H1 (cell line): ENCODE data around the gene TAF12. TPM values are rescaled to one million over a fixed set of nuclear protein-coding genes. Genes with fewer than 3 reads are reported as not detected.
A peak's percentile ranks its signal among the peaks of the same experiment; 100 is the strongest.

Experiments used
- CTCF ChIA-PET: fragments of 300-600 bp; sonication (Branson Sonifier 250); formaldehyde crosslinking; loops from one replicate; lab custom pipeline; 2021; ENCODE audit not compliant: partially characterized antibody; lab: Charles Lee
- POLR2A ChIA-PET: fragments of 300-600 bp; sonication (Branson Sonifier 250); formaldehyde crosslinking; loops from one replicate; lab custom pipeline; 2021; ENCODE audit warnings: inconsistent platforms; ENCODE audit not compliant: partially characterized antibody; lab: Charles Lee
- DNase-seq, 2 experiments: peaks; one replicate each; pipeline versions ENCODE4 v3.0.0 to v3.0.0-alpha.2; 2010 to 2022; ENCODE audit warnings: low spot score in 2 of 2, low read depth in 1 of 2, mixed read lengths in 1 of 2
- FAIRE-seq: peaks from 2 replicates; lab custom pipeline; 2011; peaks lifted over from hg19 to GRCh38; lab: Jason Lieb, UNC
- H2AFZ ChIP-seq: 2 replicates; pipeline ENCODE4 v1.8.1; 2012; ENCODE audit warnings: low read length, inconsistent platforms
- H2AK5ac ChIP-seq: 2 replicates; pipeline ENCODE4 v1.6.1; 2013; ENCODE audit warnings: low read depth, low read length
- H2BK120ac ChIP-seq: replicated peaks from 2 replicates; pipeline ENCODE3; 2013; ENCODE audit warnings: low read depth, low read length, inconsistent platforms
- H2BK12ac ChIP-seq: 2 replicates; pipeline ENCODE4 v1.6.1; 2013; ENCODE audit warnings: low read depth, low read length
- H2BK15ac ChIP-seq: 2 replicates; pipeline ENCODE4 v1.6.1; 2013; ENCODE audit warnings: low read length
- H2BK20ac ChIP-seq: 2 replicates; pipeline ENCODE4 v1.6.1; 2013; ENCODE audit warnings: low read length
- H2BK5ac ChIP-seq: 2 replicates; pipeline ENCODE4 v1.6.1; 2013; ENCODE audit warnings: low read depth, low read length
- H3K14ac ChIP-seq: 2 replicates; pipeline ENCODE4 v1.6.1; 2013; ENCODE audit warnings: inconsistent platforms; ENCODE audit not compliant: insufficient read length
- H3K18ac ChIP-seq: 2 replicates; pipeline ENCODE4 v1.6.1; 2013; ENCODE audit warnings: low read length; ENCODE audit errors: extremely low read depth
- H3K23ac ChIP-seq: 2 replicates; pipeline ENCODE4 v1.6.1; 2013; ENCODE audit warnings: inconsistent platforms; ENCODE audit not compliant: insufficient read length
- H3K23me2 ChIP-seq: 2 replicates; pipeline ENCODE4 v1.6.1; 2013; ENCODE audit warnings: low read depth, low read length
- H3K27ac ChIP-seq: 2 replicates; pipeline ENCODE4 v1.6.1; 2011; ENCODE audit warnings: low read depth, low read length, inconsistent platforms
- H3K27me3 ChIP-seq, 4 experiments: replicated peaks in 1 of 4; 1 replicate in 1 of 4; 2 replicates in 3 of 4; pipeline versions ENCODE4 v1.6.1 to v1.8.1; 2011 to 2013; ENCODE audit warnings: low read length in 3 of 4, mild to moderate bottlenecking in 3 of 4, inconsistent platforms in 2 of 4, mixed read lengths in 2 of 4, moderate library complexity in 1 of 4; ENCODE audit not compliant: control insufficient read depth in 3 of 4, insufficient read depth in 3 of 4; ENCODE audit errors: extremely low read depth in 1 of 4
- H3K36me3 ChIP-seq, 4 experiments: 2 replicates each; pipeline versions ENCODE4 v1.6.1 to v1.8.1; 2011 to 2013; ENCODE audit warnings: mild to moderate bottlenecking in 4 of 4, low read length in 3 of 4, moderate library complexity in 2 of 4, control low read depth in 1 of 4, inconsistent platforms in 1 of 4; ENCODE audit not compliant: insufficient read depth in 4 of 4, control insufficient read depth in 2 of 4
- H3K4ac ChIP-seq: replicated peaks from 2 replicates; pipeline ENCODE3; 2013; ENCODE audit warnings: low read length, low read depth, mixed read lengths, inconsistent platforms; ENCODE audit not compliant: insufficient read length
- H3K4me1 ChIP-seq, 4 experiments: replicated peaks in 1 of 4; 1 replicate in 1 of 4; 2 replicates in 3 of 4; pipeline versions ENCODE4 v1.6.1 to v1.8.1; 2011 to 2013; ENCODE audit warnings: low read length in 3 of 4, inconsistent platforms in 2 of 4, mixed read lengths in 1 of 4; ENCODE audit not compliant: insufficient read depth in 4 of 4, control insufficient read depth in 3 of 4
- H3K4me2 ChIP-seq, 2 experiments: 2 replicates each; pipeline versions ENCODE4 v1.6.1 to v1.8.1; 2011 to 2013; ENCODE audit warnings: low read depth in 2 of 2, low read length in 2 of 2, control low read depth in 1 of 2, inconsistent platforms in 1 of 2, mild to moderate bottlenecking in 1 of 2; ENCODE audit not compliant: insufficient read depth in 1 of 2
- H3K4me3 ChIP-seq, 4 experiments: fragments of 200-600, 300-600 bp in 1 of 4; sonication (generic), shearing (Covaris generic), sonication (Bioruptor Twin) in 1 of 4; 2 replicates each; pipeline versions ENCODE4 v1.5.1 to v1.8.1; 2011 to 2016; ENCODE audit warnings: low read length in 4 of 4, low read depth in 3 of 4, control low read depth in 2 of 4, inconsistent platforms in 2 of 4, mild to moderate bottlenecking in 2 of 4, mixed read lengths in 1 of 4, moderate library complexity in 1 of 4; ENCODE audit not compliant: insufficient read depth in 2 of 4; ENCODE audit errors: extremely low read depth in 1 of 4
- H3K56ac ChIP-seq: replicated peaks from 2 replicates; pipeline ENCODE3; 2013; ENCODE audit warnings: low read depth, mild to moderate bottlenecking, mixed read lengths, low read length, inconsistent platforms; ENCODE audit not compliant: insufficient read length
- H3K79me1 ChIP-seq: 2 replicates; pipeline ENCODE4 v1.6.1; 2013; ENCODE audit warnings: low read depth, low read length, control low read depth
- H3K79me2 ChIP-seq, 2 experiments: 2 replicates each; pipeline versions ENCODE4 v1.6.1 to v1.8.1; 2012 to 2013; ENCODE audit warnings: low read length in 2 of 2, mild to moderate bottlenecking in 2 of 2, inconsistent platforms in 1 of 2; ENCODE audit not compliant: insufficient read depth in 2 of 2, control insufficient read depth in 1 of 2
- H3K9ac ChIP-seq, 4 experiments: replicated peaks in 1 of 4; 1 replicate in 1 of 4; 2 replicates in 3 of 4; pipeline versions ENCODE4 v1.6.1 to v1.8.1; 2011 to 2013; ENCODE audit warnings: low read depth in 3 of 4, low read length in 3 of 4, control low read depth in 2 of 4, mild to moderate bottlenecking in 2 of 4, moderate library complexity in 2 of 4, inconsistent platforms in 1 of 4; ENCODE audit errors: extremely low read depth in 1 of 4
- H3K9me3 ChIP-seq, 2 experiments: 2 replicates each; pipeline versions ENCODE4 v1.6.1 to v1.8.1; 2012 to 2013; ENCODE audit warnings: mild to moderate bottlenecking in 2 of 2, moderate library complexity in 2 of 2, control low read depth in 1 of 2, inconsistent platforms in 1 of 2, low read depth in 1 of 2, low read length in 1 of 2, mixed read lengths in 1 of 2; ENCODE audit not compliant: insufficient read depth in 2 of 2
- H4K20me1 ChIP-seq, 2 experiments: replicated peaks in 1 of 2; 2 replicates each; pipeline versions ENCODE3 to v1.8.1; 2011 to 2013; ENCODE audit warnings: inconsistent platforms in 2 of 2, low read length in 2 of 2, mild to moderate bottlenecking in 1 of 2; ENCODE audit not compliant: insufficient read depth in 2 of 2, control insufficient read depth in 1 of 2
- H4K5ac ChIP-seq: 2 replicates; pipeline ENCODE4 v1.6.1; 2013; ENCODE audit warnings: low read length, low read depth, mixed read lengths, inconsistent platforms; ENCODE audit not compliant: insufficient read length
- H4K8ac ChIP-seq: 2 replicates; pipeline ENCODE4 v1.8.0; 2013; ENCODE audit warnings: mild to moderate bottlenecking, moderate library complexity, low read length, inconsistent platforms; ENCODE audit not compliant: insufficient read depth; ENCODE audit errors: extremely low read depth
- H4K91ac ChIP-seq: replicated peaks from 2 replicates; pipeline ENCODE3; 2013; ENCODE audit warnings: low read length, mixed read lengths, inconsistent platforms; ENCODE audit not compliant: insufficient read length
- BACH1 ChIP-seq: IDR thresholded peaks from 2 replicates; pipeline ENCODE4 v1.6.1; 2012; ENCODE audit warnings: low read length, improper control_type of control experiment
- POLR2AphosphoS5 ChIP-seq: IDR thresholded peaks from 2 replicates; pipeline ENCODE4 v1.6.1; 2011; ENCODE audit warnings: low read depth, low read length
- WGBS, 2 experiments: shearing (Covaris generic) in 1 of 2; methylation state at CpG; one replicate each; pipeline versions ENCODE4 v1.1.6 to v1.1.7; 2013 to 2015; ENCODE audit warnings: low lambda C conversion rate in 2 of 2, mixed read lengths in 2 of 2, inconsistent platforms in 1 of 2, low coverage in 1 of 2, missing lambda C conversion rate in 1 of 2; ENCODE audit not compliant: insufficient replicate concordance in 2 of 2, insufficient coverage in 1 of 2, insufficient read length in 1 of 2; ENCODE audit errors: extremely low coverage in 1 of 2, missing lambda C conversion rate in 1 of 2; 5-methylcytosine and 5-hydroxymethylcytosine counted together
- polyA plus RNA-seq, 7 experiments: library from polyadenylated mRNA; depleted of rRNA in 3 of 7; stranded (reverse) in 5 of 7; unstranded in 2 of 7; fragments of >200 nt in 5 of 7; fragments of 200-250 nt in 2 of 7; gene quantifications; 1 replicate in 5 of 7; 2 replicates in 1 of 7; 4 replicates in 1 of 7; pipeline versions ENCODE4 v1.2.1 to v1.2.3, GENCODE V29; 2011 to 2013; ENCODE audit warnings: missing spikeins in 2 of 7, mixed read lengths in 2 of 7
- total RNA-seq: library from RNA; stranded (reverse); fragmentation: NEBNext Ultra II Directional; extraction: Animal tissue kit (Norgen Biotek cat#: 25700); gene quantifications from 2 replicates; pipeline ENCODE4 v1.2.1, GENCODE V29; 2021

Gene TAF12
- total and polyA plus RNA-seq, 2 of the 8 experiments (the other 6 are each of a cell fraction or from before 2014, with no cell fraction given), result 25.1 to 27.2 TPM

GRCh38 chr1:28578696-28579218 is 64.1 kb downstream of the TAF12 start:
- H3K23me2 ChIP-seq, result peaks cover 15% of the 10 kb centered on the region
- no peak overlapping the region for H3K18ac ChIP-seq
- H2AK5ac ChIP-seq, result no peak overlapping the region
- peaks cover 0 to 11% (median 6%) of the 10 kb centered on the region in 4 experiments; a peak in 4 of 7 replicates for H3K4me1 ChIP-seq
- H3K4ac ChIP-seq, result no peak overlapping the region
- 0 out of 2 replicates have a peak overlapping the region, but pooled peaks have one; percentile 6 for H3K27ac ChIP-seq
- H4K20me1 ChIP-seq, result peaks cover 15 to 23% of the 10 kb centered on the region in 2 experiments
- ChIA-PET POLR2A (interaction anchor here (0.6 to 23.4 kb wide), 11 partner anchors 18 to 343 kb away, joined by 3 to 660 read pairs (median 26); partner anchors contain the start of genes ATP5IF1, RAB42, RCC1 and RNU11), CTCF (interaction anchor here (0.9 to 9.7 kb wide), 8 partner anchors 9 to 330 kb away, joined by 3 to 73 read pairs (median 4); no protein-coding TSS in a partner anchor)
- no peak overlapping the region for H3K4me3 ChIP-seq
- no peak overlapping the region; a peak in 1 of 4 replicates for H3K4me2 ChIP-seq
- peaks cover 4% of the 10 kb centered on the region; the same call in 1 of the 2 replicates for H3K79me1 ChIP-seq
- H3K23ac ChIP-seq, result no peak overlapping the region
- H2BK20ac ChIP-seq, result no peak overlapping the region
- no peak overlapping the region for H2AFZ ChIP-seq
- peaks cover 10 to 21% of the 10 kb centered on the region in 2 experiments for H3K79me2 ChIP-seq
- TF ChIP-seq BACH1 (no peak), POLR2AphosphoS5 (0 out of 2 replicates have a peak, but pooled peaks have one; percentile 10)
- 95% methylated on average over 6 of the region's 6 CpGs; no CpG with 5 or more reads in 1 of the 2 experiments for WGBS, 2 experiments
- no peak overlapping the region for H4K8ac ChIP-seq
- H4K91ac ChIP-seq, result no peak overlapping the region
- no peak overlapping the region for H2BK120ac ChIP-seq
- H3K36me3 ChIP-seq, result peaks cover 19 to 52% (median 36%) of the 10 kb centered on the region in 4 experiments
- H3K27me3 ChIP-seq, result peaks cover 0 to 4% (median 2%) of the 10 kb centered on the region in 4 experiments; a peak in 2 of 7 replicates
- no peak overlapping the region for H4K5ac ChIP-seq
- H2BK15ac ChIP-seq, result no peak overlapping the region
- H3K9me3 ChIP-seq, result no peaks in the 10 kb centered on the region
- H3K56ac ChIP-seq, result no peak overlapping the region
- H3K14ac ChIP-seq, result no peak overlapping the region
- no peak overlapping the region for H3K9ac ChIP-seq
- no peak overlapping the region for H2BK12ac ChIP-seq
- H2BK5ac ChIP-seq, result no peak overlapping the region
- DNase-seq (no peak), FAIRE-seq (no peak)
